Fibroblast of lung (primary cell): ENCODE results near the gene PCSK9. TPM values are rescaled to one million over a fixed set of nuclear protein-coding genes. Genes with fewer than 3 reads are reported as not detected.

Experiments
- DNase-seq, 2 donors: peaks; one replicate each; pipeline versions ENCODE4 v3.0.0 to v3.0.0-alpha.2; 2010; ENCODE audit warnings: low read depth in 2 of 2
- H2AFZ ChIP-seq: 2 replicates; pipeline ENCODE4 v1.5.1; 2012; ENCODE audit warnings: low read length, control low read depth, inconsistent platforms
- H3K27ac ChIP-seq: 2 replicates; pipeline ENCODE4 v1.5.1; 2011; ENCODE audit warnings: low read length, control low read depth; ENCODE audit not compliant: insufficient read depth
- H3K27me3 ChIP-seq: 2 replicates; pipeline ENCODE4 v1.5.1; 2011; ENCODE audit warnings: mild to moderate bottlenecking, low read length; ENCODE audit not compliant: control insufficient read depth, insufficient read depth
- H3K36me3 ChIP-seq: 2 replicates; pipeline ENCODE4 v1.5.1; 2011; ENCODE audit warnings: low read length; ENCODE audit not compliant: control insufficient read depth, insufficient read depth
- H3K4me1 ChIP-seq: 2 replicates; pipeline ENCODE4 v1.5.1; 2011; ENCODE audit warnings: low read length; ENCODE audit not compliant: control insufficient read depth, insufficient read depth; ENCODE audit errors: extremely low read depth
- H3K4me2 ChIP-seq: 2 replicates; pipeline ENCODE4 v1.5.1; 2011; ENCODE audit warnings: low read length, control low read depth; ENCODE audit not compliant: insufficient read depth; ENCODE audit errors: extremely low read depth
- H3K4me3 ChIP-seq, 4 experiments: fragments of 200-600 bp in 1 of 4; sonication (generic) in 1 of 4; replicated peaks in 1 of 4; 2 replicates each; pipeline ENCODE4 v1.5.1; 2011 to 2016; ENCODE audit warnings: low read length in 4 of 4, low read depth in 3 of 4, mild to moderate bottlenecking in 3 of 4, control low read depth in 2 of 4, inconsistent platforms in 1 of 4, mixed read lengths in 1 of 4; ENCODE audit not compliant: insufficient read depth in 1 of 4; ENCODE audit errors: control extremely low read depth in 1 of 4
- H3K79me2 ChIP-seq: 2 replicates; pipeline ENCODE4 v1.5.1; 2012; ENCODE audit warnings: mild to moderate bottlenecking, low read length, inconsistent platforms; ENCODE audit not compliant: control insufficient read depth, insufficient read depth
- H3K9ac ChIP-seq: 2 replicates; pipeline ENCODE4 v1.5.1; 2011; ENCODE audit warnings: mild to moderate bottlenecking, low read length, control low read depth; ENCODE audit not compliant: insufficient read depth
- H3K9me3 ChIP-seq: 2 replicates; pipeline ENCODE4 v1.5.1; 2012; ENCODE audit warnings: low read depth, low read length; ENCODE audit not compliant: control insufficient read depth, insufficient read depth
- H4K20me1 ChIP-seq: 2 replicates; pipeline ENCODE4 v1.5.1; 2011; ENCODE audit warnings: low read length; ENCODE audit not compliant: control insufficient read depth, insufficient read depth; ENCODE audit errors: extremely low read depth
- EZH2 ChIP-seq: IDR thresholded peaks from 2 replicates; pipeline ENCODE4 v1.5.1; 2012; ENCODE audit warnings: low read length, control low read depth, mild to moderate bottlenecking; ENCODE audit errors: missing control alignments
- polyA plus RNA-seq, 2 donors: library from polyadenylated mRNA; depleted of rRNA in 1 of 2; stranded (reverse) in 1 of 2; unstranded in 1 of 2; fragments of >200 nt; gene quantifications; 2 replicates each; pipeline ENCODE4 v1.2.1, GENCODE V29; 2011 to 2012; ENCODE audit warnings: missing spikeins in 1 of 2
- total RNA-seq: library from RNA; depleted of rRNA; stranded (reverse); fragments of >200 nt; gene quantifications from 2 replicates; pipeline ENCODE4 v1.2.1, GENCODE V29; 2014
- TF ChIP-seq, protein P1 (sequence below), 2 donors: IDR thresholded peaks in 1 of 2; conservative IDR thresholded peaks in 1 of 2; 1 replicate in 1 of 2; 2 replicates in 1 of 2; pipeline ENCODE4 v1.5.1; 2011 to 2012; ENCODE audit warnings: low read length in 2 of 2, control low read depth in 1 of 2, inconsistent platforms in 1 of 2, low read depth in 1 of 2, mild to moderate bottlenecking in 1 of 2

PCSK9 gene
- total and polyA plus RNA-seq, 2 donors (not counting 1 experiment from before 2014, with no cell fraction given) = 0.70 to 2.0 TPM

DNA sequence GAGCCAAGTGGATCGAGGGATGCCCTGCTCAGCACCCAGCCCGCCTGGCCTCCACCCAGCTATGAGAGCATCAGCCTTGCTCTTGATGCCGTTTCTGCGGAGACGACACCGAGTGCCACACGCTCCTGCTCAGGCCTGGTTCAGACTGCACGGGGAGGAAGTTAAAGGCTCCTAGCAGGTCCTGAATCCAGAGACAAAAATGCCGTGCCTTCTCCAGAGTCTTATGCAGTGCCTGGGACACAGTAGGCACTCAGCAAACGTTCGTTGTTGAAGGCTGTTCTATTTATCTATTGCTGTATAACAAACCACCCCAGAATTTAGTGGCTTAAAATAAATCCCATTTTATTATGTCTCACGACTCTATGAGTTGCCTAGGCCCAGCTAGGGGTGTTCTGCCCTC, 47.4 kb upstream of the PCSK9 start:
- Histone ChIP-seq H3K27ac (no peak overlapping the region), H3K36me3 (no peaks in the 10 kb centered on the region), H3K4me2 (no peak overlapping the region), H4K20me1 (no peaks in the 10 kb centered on the region), H3K9ac (no peak overlapping the region), H3K27me3 (peaks cover 27% of the 10 kb centered on the region), H3K4me1 (peaks cover 2% of the 10 kb centered on the region), H3K79me2 (no peaks in the 10 kb centered on the region), H2AFZ (no peak overlapping the region), H3K4me3 (no peak overlapping the region), H3K9me3 (no peaks in the 10 kb centered on the region)
- TF ChIP-seq, protein P1, sequence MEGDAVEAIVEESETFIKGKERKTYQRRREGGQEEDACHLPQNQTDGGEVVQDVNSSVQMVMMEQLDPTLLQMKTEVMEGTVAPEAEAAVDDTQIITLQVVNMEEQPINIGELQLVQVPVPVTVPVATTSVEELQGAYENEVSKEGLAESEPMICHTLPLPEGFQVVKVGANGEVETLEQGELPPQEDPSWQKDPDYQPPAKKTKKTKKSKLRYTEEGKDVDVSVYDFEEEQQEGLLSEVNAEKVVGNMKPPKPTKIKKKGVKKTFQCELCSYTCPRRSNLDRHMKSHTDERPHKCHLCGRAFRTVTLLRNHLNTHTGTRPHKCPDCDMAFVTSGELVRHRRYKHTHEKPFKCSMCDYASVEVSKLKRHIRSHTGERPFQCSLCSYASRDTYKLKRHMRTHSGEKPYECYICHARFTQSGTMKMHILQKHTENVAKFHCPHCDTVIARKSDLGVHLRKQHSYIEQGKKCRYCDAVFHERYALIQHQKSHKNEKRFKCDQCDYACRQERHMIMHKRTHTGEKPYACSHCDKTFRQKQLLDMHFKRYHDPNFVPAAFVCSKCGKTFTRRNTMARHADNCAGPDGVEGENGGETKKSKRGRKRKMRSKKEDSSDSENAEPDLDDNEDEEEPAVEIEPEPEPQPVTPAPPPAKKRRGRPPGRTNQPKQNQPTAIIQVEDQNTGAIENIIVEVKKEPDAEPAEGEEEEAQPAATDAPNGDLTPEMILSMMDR (conservative IDR thresholded peaks at IDR 0.05 in 1 of 2, IDR thresholded peaks at IDR 0.05 in 1 of 2; ENCODE audit: low read depth in 1 of 2, low read length in 2 of 2) = no peak
- no peak for TF ChIP-seq EZH2
- DNase-seq = no peak

DNA sequence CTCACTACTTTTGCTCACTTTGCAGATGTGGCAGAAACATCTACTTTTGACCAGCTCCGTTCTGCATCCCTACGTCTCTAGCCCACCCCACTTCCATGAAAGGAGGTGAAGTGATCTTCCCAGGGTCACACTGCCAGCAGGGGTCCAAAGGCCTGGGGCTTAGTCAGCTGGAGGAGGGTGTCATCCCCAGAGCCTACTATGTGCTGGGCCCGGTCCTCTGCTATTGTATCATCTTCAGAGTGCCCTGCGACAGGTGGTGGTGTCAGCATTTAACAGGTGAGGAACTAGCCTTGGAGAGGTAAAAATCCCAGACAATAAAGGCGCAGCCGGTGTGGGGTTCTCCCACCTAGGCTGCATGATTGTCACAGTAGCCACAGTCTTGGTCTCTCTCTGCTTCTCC, 46.2 kb upstream of the PCSK9 start:
- Histone ChIP-seq H3K27me3 (peaks cover 38% of the 10 kb centered on the region), H3K4me2 (no peak overlapping the region), H3K4me3 (no peak overlapping the region), H2AFZ (no peak overlapping the region), H3K9ac (no peak overlapping the region), H3K36me3 (no peaks in the 10 kb centered on the region), H3K79me2 (no peaks in the 10 kb centered on the region), H3K4me1 (peaks cover 2% of the 10 kb centered on the region), H3K27ac (no peak overlapping the region), H4K20me1 (no peaks in the 10 kb centered on the region), H3K9me3 (no peaks in the 10 kb centered on the region)
- no peak for TF ChIP-seq EZH2
- TF ChIP-seq, protein P1 (conservative IDR thresholded peaks at IDR 0.05 in 1 of 2, IDR thresholded peaks at IDR 0.05 in 1 of 2; ENCODE audit: low read depth in 1 of 2, low read length in 2 of 2) = no peak
- DNase-seq = no peak

DNA sequence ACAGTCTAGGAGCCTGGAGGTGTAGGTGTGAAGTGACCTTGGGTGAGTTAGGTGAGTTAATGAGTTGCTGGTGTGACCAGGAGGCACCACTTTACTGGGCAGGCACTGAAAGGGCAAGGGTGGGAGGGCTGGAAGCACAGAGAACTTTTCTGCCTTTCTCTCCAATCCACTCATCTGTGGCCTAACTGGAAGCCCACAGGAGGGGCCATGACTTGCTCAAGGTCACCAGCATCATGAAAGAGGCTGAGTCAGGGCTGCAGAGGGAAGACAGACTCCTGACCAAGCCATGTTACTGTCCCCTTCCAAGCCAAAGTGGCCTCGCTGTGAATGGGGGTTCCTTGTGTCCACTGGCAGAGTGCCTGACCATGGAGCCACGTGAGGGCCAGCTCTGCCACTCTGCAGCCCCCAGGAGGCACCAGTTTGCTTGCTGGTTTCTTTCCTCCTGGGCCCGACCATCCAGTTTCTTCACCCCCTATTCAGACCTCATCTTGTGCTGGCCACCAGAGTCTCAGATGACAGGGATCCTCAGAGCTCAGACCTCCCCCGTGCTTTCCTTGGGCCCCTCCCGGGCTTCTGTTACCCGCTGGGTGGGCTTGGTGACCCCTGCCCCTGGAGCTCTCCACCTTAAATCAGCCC, 44.9 kb upstream of the PCSK9 start:
- Histone ChIP-seq H3K4me3 (no peak overlapping the region), H3K4me2 (no peak overlapping the region), H4K20me1 (no peaks in the 10 kb centered on the region), H3K27ac (no peak overlapping the region), H3K36me3 (no peaks in the 10 kb centered on the region), H3K27me3 (peaks cover 39% of the 10 kb centered on the region), H3K79me2 (no peaks in the 10 kb centered on the region), H3K4me1 (peaks cover 2% of the 10 kb centered on the region), H3K9me3 (no peaks in the 10 kb centered on the region), H2AFZ (no peak overlapping the region), H3K9ac (no peak overlapping the region)
- no peak for DNase-seq
- TF ChIP-seq, protein P1 (conservative IDR thresholded peaks at IDR 0.05 in 1 of 2, IDR thresholded peaks at IDR 0.05 in 1 of 2; ENCODE audit: low read depth in 1 of 2, low read length in 2 of 2) = no peak
- TF ChIP-seq EZH2 = no peak
